GM04504 (cell line): Measurements from ENCODE around the gene SOX15.

ENCODE experiments used
- DNase-seq: peaks from one replicate; pipeline ENCODE4 v3.0.0-alpha.2; 2012; ENCODE audit warnings: low read depth

Gene SOX15

GRCh38 chr17:7557775-7558543, 31.9 kb downstream of the SOX15 start:
- DNase-seq = no peak

DNA sequence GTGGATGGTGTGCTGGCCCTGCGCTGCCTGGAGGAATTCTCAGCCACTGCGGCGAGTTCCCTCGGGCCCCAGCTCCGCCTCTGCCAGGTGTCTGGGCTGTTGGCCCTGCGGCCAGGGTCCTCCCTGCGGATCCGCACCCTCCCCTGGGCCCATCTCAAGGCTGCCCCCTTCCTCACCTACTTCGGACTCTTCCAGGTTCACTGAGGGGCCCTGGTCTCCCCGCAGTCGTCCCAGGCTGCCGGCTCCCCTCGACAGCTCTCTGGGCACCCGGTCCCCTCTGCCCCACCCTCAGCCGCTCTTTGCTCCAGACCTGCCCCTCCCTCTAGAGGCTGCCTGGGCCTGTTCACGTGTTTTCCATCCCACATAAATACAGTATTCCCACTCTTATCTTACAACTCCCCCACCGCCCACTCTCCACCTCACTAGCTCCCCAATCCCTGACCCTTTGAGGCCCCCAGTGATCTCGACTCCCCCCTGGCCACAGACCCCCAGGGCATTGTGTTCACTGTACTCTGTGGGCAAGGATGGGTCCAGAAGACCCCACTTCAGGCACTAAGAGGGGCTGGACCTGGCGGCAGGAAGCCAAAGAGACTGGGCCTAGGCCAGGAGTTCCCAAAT, 32.6 kb downstream of the SOX15 start:
- no peak for DNase-seq

GRCh38 chr17:7556627-7557026, 33.3 kb downstream of the SOX15 start:
- DNase-seq = no peak

DNA sequence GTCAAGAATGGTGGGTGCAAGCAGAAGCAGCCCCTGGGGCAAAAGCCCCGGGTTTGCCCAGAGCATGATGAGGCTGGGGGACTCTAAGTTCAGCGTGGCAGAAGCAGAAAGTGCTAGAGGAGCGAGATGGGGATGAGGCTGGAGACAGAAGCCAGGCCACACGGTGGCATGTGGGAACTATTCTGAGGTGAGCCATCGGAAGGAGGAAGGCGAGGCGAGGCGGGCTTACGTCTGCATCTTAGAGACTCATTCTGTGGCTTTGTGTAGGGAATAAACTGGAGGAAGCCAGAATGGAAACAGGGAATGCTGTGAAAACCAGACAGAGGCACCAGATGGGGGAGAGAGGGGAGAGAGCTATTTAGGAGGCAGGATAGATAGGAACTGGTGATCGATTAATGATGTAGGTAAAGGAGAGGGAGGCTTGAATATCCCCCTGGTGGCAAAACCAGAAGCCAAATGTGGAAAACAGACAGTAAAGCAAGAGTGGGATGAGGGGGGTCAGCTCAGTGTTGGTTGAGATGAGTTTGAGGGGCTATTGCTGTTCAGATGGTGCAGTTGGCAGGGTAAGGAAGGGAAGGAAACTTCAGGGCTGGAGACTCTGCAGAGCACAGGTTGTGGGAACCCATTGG, 34.5 kb downstream of the SOX15 start:
- DNase-seq = no peak

GRCh38 chr17:7553356-7553755, 36.5 kb downstream of the SOX15 start:
- no peak for DNase-seq

DNA sequence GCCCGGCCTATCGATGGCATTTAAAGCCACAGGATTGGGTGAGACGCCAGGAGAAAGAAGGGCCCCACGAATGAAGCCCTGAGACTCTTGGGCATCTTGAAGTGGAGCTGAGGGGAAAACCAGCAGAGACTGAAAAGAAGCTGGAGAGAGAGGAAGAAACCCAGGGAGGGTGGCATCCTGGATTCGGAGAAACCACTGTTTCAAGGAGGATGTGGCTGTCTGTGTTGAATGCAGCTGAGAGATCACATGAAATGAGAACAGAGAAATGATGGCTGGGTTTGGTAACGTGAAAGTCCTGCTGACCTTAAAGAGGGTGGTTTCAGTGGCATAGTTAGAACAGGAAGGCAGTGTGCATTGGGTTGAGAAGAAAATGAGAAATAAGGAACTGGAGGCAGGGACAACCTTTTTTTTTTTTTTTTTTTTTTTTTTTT, 37.3 kb downstream of the SOX15 start:
- DNase-seq = no peak

DNA sequence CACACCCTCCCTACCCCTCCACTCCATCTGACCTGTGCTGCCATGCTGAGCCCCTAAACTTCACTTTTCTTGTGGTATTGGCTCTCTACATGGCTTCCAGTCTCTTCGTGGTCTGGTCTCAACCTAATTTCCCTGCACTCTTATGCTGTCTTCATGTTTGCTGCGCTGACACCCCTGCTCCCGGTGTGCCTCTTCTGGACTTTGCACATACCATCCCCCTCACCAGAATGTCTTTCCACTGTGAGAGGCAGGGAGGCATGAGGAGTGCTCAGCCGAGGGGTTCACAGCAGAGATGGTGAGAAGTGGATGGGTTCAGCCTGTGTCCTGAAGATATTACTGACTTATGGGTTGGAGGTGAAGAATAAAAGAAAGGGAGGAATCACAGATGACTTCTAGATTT, 38.5 kb downstream of the SOX15 start:
- no peak for DNase-seq

GRCh38 chr17:7550344-7550743, 39.5 kb downstream of the SOX15 start:
- DNase-seq = no peak

DNA sequence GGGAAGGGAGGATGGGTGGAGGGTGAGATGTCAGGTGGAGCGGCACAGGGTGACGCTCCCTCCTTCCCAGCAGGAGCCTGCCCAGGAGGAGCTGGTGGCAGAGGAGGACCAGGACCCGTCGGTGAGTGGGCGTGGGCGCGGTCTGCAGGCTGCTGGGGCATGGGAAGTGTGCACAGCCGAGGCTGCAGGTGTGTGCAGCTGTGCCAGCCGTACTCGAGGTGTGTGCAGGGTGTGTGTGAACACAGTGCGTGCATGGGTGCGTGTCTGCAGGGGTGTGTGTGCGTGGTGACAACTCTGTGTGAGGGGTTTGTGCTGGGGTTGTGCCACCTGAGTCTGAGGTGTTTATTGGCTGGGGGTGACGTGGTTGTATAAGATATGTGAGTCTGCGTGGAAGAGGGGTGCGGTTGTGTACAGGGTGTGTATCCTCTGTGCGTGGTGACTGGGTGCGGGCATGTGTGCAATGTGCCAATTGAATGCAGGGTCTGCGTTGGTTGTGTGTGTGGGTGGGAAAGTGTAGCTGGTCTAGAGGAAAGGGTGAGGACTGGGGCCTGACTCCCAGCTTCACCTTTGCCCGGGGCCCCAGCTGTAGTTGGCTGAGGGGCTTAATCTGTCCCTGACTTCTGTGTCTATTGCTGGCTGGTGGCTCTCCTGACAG, 40.4 kb downstream of the SOX15 start:
- DNase-seq = no peak

GRCh38 chr17:7548585-7549400, 41.1 kb downstream of the SOX15 start, which contains the start of gene TNFSF12:
TSS of gene TNFSF12 (plus strand) at chr17:7549058. CDS start at chr17:7549154, 96 bp downstream.
- no peak for DNase-seq

- DNase-seq = no peak
Measured at GRCh38 chr17:7544911-7545310, 45.0 kb downstream of the SOX15 start.

GRCh38 chr17:7541074-7541621, 48.7 kb downstream of the SOX15 start:
- no peak for DNase-seq

DNA sequence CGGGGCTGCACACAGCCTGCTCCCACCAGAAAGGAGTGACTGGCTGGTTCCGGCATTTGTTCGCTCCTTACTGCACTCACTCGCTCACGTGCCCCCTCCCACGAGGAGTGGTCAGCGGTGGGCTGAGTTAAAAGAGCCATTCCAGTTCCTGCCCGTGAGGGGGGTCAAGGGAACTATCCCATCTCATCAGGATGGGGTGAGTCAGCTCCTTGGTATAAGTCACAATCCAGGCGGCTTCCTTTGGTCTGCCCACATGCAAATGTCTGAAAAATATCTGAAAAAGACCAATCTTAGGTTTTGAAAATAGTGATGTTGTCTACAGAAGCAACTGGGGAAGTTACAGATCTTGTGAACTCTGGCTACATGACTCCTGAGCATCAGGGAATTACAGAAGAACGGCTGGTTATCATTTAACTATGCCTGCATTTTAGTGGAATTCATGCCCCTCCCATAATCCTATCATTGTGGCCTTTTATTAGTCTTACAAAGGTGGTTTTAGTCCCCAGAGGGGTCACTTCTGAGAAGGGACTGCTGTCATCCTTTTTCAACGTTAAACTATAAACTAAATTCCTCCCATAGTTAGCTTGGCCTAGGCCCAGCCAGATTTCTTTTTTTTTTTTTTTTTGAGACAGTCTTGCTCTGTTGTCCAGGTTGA, 50.9 kb downstream of the SOX15 start:
- no peak for DNase-seq
